Measurements from ENCODE around the gene FAM98C.
"Not testable (repeated sequence)": the region's sequence is repeated elsewhere in the genome, so short reads cannot be mapped to it uniquely, and the experiment has no call there.

The FAM98C gene

DNA sequence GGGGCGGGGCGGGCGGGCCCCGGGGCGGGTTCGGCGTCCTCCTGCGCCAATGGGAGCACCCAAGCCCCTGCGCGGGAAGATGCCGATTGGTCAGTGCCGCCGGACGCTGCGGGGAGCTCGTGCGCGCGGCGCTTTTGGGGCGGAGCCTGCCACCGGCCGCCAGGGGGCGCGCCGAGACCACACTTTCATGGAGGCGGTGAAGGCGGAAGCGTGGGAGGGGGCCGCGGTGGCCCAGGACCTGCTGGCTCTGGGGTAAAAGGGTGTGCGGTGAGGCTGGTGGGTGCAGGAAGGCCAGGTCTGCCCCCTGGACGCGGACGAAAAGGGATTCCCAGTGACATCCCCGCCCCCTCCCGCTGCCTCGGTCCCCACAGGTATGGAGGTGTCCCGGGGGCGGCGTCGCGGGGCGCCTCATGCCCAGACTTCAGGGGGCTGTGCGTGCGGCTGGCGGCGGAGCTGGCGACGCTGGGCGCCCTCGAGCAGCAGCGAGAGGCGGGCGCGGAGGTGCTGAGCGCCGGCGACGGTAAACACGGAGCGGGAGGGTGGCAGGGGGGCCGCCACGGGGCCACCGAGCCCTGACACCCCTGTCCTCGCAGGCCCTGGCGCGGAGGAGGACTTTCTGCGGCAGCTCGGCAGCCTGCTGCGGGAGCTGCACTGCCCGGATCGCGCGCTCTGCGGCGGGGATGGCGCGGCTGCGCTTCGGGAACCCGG, at the start of gene FAM98C:
Gene FAM98C (plus strand): TSS at position 127 of the 708 bp plus-strand sequence. CDS start 61 bp downstream, at position 188.
- peak; percentile 96 for DNase-seq (ENCODE audit: low read depth)

DNA sequence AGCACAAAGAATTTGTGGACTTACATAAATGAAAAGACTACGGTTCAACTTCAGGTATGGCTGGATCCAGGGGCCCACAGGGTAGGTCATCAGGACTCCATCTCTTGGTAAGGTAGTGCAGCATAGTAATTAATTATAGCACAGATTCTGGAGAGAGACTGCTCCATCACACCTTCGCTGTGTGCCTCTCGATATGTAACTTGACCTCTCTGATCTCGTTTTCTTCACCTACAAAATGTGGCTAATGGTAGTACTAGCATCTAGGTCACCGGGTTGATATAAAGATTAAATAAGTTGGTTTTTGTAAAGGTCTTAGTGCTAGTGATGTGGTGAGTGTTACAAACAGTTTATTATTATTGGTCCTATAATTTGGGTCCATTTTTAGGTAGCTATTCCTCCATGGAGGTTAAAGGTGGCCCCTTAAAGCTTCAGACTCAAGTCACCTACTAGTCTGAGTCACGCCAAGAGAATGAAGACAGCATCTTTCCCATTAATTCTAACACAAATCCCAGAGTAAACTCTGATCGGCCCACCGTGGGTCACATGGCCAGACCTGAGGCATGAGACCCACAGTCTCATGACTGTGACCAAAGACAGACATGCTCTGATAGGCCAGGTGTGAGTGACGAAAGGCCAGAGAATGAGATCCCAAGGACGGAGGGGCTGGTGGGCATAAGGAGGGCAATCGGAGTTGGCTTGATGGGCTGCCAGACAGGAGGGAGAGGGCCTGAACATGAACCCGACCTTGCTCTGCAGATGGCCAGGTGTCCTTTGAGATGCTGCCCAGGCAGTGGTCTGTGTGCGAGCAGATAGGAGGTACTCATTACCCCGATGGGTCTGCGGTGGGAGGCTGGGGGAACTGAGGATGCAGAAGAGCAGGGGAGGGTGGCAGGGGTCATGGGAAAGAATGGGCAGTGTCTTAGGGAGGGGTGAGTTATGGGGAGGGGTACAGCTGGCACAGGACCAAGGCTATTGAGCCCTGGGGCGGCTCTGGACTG, 46.9 kb upstream of the FAM98C start:
- no peak for DNase-seq (ENCODE audit: low read depth)

DNA sequence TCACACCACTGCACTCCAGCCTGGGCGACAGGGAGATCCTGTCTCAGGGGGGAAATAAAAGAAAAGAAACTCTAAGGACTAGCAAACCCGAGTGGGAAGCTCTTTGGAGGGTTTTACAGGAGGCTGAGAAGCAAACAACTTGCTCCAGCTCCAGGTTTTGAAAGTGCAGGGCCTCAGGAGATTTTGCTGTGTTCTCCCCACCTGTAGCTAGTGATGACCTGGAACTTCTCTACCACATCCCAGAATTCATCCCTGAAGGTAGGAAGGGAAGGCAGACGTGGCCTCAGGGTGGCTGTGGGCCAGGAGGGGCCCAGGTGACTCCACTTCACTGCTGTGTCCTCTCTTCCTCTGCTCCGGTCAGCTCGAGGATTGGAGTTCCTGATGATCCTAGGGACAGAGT, 44.8 kb upstream of the FAM98C start:
- no peak for DNase-seq (ENCODE audit: low read depth)

DNA sequence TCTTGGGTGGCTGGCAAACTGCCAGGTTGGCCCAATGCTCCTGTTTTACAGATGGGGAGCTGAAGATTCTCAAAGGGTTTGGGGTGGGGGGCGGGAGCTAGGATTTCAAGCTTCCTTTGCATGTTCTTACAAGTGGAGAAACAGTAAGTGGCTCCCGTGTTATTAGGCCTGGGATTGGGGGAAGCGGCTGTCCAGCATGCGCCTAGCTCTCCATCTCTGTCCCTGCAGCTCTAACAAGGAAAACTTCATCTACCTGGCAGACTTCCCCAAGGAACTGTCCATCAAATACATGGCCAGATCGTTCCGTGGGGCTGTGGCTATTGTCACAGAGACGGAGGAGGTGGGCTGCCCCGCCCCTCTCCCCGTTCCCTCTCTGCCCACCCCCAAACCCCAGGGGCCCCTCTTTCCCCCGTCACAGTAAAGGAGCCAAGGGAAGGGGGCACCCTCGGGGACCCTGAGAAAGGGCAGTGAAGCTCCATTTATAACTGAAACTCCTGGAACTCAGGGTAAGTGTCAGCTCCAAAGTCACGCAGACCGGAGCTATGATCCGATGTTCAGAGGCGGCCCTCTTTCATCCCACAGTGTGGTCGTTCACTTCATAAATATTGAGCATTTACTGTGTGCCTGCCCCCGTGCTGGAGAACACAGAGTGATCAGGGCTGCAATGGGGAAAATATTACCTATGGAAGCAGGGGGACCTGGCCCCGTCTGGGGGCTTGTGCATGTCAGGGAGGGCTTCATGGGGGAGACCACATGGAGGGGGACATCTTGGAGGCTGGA, 43.5 kb upstream of the FAM98C start:
- DNase-seq (ENCODE audit: low read depth) = no peak

DNA sequence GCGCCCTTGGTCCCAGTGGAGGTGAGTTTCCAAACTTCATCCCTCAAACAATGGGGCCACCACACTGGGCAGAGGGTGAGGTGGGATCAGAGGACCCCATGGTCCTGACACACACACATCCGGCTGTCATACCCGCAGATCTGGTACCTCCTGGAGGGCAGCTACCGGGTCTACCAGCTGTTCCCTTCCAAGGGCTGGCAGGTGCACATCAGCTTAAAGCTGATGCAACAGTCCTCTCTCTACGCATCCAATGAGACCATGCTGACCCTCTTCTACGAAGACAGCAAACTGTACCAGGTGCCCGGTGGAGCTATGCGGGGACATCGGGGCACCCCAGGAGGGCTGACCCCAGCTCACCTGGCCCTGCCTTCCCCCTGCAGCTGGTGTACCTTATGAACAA, 42.5 kb upstream of the FAM98C start:
- no peak for DNase-seq (ENCODE audit: low read depth)

DNA sequence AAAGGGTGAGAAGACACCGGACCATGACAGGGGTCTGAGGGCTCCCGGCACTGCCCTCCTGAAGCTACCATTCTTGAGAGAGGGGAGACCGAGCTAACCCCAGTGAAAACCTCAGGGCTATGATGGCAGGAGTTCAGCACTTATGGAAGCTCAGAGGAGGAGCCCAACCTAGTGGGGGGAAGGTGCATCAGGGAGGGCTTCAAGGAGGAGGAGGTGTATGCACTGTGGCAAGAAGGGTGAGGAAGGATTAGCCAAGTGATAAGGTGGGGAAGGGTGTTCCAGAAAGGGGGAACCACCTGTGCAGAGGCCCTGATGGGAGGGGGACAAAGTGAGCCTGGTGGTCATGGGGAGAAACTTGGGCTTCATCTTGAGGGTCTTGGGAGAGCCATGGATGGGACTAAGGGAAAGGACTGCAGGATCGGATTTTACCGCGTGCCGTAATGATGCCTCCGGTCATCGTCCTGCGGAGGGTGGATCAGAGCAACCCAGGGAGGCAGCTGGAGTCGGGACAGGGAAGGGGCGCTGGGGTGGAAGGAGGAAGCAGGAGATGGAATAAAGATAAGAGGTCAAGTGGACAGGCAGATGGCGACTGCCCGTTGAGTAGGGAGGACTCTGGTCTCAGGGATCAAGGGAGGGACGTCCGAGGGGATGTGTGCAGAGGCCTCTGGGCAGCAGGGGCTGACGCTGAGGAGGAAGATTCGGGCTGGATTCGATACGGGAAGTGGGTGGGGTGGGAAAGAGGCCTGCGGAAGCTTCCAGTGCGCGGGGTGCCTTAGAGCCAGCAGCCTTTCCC, 41.9 kb upstream of the FAM98C start:
- no peak for DNase-seq (ENCODE audit: low read depth)

DNA sequence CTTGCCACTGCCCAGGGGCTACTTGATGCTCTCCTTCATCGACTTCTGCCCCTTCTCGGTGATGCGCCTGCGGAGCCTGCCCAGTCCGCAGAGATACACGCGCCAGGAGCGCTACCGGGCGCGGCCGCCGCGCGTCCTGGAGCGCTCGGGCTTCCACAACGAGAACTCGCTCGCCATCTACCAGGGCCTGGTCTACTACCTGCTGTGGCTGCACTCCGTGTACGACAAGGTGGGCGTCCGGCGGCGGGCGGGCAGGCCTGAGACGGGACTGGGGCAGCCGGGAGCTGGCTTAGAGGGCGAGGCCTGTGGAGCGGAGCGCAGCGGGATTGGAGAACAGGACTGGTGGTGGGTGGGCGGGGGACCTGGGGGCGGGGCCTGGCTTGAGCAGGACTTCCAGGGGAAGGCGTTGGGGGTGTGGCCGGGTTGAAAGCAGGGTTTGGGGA, 41.2 kb upstream of the FAM98C start:
- peak; percentile 77 for DNase-seq (ENCODE audit: low read depth)

DNA sequence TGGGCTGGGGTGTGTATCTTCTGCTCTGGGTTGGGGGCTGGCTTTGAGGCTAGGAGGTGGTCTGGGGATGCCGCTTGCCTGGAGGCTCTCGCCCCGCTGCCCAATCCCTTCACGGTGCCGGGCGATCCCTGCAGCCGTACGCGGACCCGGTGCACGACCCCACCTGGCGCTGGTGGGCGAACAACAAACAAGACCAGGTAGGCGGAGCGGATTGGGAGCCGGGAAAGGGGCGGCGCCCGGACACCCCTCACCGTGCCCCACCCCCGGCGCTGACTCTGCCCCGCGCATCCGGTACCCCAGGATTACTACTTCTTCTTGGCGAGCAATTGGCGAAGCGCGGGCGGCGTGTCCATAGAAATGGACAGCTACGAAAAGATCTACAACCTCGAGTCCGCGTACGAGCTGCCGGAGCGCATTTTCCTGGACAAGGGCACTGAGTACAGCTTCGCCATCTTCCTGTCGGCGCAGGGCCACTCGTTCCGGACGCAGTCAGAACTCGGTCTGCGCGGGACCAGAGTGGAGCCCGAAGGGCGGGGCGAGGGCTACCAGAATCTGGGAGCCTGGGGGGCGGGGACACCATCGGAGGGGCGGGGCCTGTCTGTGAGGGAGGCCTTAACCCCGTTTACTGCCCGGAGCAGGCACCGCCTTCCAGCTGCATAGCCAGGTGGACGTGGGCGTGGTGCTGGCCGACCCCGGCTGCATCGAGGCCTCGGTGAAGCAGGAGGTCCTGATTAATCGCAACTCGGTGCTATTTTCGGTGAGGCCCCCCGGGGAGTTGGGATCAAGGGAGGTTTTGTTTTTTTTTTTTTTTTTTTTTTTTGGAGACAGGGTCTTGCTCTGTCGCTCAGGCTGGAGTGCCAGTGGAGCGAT, 40.6 kb upstream of the FAM98C start:
- peak; percentile 72 for DNase-seq (ENCODE audit: low read depth)

DNA sequence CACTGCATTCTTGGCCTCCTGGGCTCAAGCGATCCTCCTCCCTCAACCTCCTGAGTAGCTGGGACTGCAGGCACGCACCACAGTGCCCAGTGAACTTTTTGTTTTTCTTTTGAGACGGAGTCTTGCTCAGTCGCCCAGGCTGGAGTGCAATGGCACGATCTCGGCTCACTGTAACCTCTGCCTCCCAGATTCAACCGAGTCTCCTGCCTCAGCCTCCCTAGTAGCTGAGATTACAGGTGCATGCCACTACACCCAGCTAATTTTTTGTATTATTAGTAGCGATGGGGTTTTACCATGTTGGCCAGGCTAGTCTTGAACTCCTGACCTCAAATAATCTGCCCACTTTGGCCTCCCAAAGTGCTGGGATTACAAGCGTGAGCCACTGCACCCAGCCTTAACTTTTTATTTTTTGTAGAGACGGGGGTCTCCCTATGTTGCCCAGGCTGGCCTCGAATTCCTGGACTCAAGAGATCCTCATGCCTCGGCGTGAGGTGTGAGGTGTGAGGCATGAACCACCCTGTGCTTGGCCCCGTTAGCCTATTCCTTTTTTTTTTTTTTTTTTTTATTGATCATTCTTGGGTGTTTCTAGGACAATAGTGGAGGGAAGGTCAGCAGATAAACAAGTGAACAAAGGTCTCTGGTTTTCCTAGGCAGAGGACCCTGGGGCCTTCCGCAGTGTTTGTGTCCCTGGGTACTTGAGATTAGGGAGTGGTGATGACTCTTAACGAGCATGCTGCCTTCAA, 39.8 kb upstream of the FAM98C start:
- DNase-seq (ENCODE audit: low read depth) = not testable (repeated sequence)

DNA sequence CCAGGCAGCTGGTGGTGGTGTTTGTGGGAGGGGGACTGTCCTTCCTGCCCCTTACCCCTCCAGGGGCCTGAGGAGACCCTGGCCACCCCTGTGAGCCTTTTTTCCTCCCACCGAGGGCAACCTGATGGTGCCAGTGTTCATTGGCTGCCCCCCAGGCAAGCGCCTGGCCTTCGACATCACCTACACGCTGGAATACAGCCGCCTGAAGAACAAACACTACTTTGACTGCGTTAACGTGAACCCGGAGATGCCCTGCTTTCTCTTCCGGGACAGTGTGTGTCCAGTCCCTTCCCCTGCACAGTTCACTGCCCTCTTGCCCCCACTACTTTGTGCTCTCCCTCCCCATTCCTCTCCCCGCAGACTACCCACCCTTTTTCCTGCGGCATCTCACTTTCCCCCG, 35.9 kb upstream of the FAM98C start:
- DNase-seq (ENCODE audit: low read depth) = no peak

DNA sequence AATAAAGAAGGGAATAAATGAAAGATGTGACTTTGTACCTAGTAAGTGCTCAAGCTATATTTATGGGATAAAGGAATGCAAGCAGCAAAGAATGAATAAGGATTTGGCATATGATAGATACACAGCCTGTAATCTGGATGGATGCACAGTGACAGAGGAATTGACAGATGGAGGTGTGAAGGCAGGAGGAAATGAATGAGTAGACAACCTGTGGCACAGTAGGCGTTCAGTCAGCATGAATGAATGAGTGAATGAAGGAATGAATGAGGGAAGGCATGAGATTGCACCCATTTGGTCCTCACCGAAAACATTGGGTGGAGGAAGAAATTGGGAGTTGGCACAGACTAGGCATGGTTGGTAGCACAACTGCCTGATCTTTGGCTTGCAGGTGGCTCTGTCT, 33.3 kb upstream of the FAM98C start:
- no peak for DNase-seq (ENCODE audit: low read depth)

DNA sequence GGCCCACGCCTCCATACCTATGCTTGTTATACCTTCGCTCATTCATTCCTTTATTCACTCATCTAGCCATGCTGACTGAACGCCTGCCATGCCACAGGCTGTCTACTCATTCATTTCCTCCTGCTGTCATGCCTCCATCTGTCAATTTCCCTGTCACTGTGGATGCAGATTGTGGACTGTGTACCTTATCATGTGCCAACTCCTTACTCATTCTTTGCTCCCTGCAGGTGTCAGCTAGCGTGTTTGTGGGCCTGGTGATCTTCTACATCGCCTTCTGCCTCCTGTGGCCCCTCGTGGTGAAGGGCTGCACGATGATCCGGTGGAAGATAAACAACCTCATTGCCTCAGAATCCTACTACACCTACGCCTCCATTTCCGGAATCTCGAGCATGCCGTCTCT, 32.6 kb upstream of the FAM98C start:
- DNase-seq (ENCODE audit: low read depth) = no peak

DNA sequence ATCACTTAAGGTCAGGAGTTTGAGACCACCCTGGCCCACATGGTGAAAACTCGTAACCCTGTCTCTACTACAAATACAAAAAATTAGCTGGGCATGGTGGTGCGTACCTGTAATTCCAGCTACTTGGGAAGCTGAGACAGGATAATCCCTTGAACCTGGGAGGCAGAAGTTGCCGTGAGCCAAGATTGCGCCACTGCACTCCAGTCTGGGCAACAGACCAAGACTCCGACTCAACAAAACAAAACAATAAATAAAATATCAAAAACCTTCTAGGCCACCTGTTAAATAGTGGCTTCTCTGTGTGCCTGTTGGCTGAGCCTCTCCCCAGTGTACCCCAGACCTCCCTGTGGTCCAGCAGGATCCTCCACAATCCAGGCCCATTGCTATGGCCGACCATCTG, 31.8 kb upstream of the FAM98C start:
- no peak for DNase-seq (ENCODE audit: low read depth)

DNA sequence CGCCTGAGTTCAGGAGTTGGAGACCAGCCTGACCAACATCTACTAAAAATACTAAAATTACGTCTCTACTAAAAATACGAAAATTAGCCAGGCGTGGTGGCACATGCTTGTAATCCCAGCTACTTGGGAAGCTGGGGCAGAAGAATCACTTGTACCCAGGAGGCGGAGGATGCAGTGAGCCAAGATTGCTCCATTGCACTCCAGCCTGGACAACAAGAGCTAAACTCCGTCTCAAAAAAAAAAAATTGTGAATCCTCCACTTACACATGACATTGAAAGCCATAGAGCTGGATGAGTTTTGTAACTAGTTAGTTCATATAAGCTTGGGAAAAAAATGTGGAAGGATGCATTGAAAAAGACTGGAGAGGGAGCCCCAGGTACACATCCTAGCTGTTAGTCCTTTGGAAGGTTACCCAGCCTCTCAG, 29.0 kb upstream of the FAM98C start:
- no peak for DNase-seq (ENCODE audit: low read depth)

DNA sequence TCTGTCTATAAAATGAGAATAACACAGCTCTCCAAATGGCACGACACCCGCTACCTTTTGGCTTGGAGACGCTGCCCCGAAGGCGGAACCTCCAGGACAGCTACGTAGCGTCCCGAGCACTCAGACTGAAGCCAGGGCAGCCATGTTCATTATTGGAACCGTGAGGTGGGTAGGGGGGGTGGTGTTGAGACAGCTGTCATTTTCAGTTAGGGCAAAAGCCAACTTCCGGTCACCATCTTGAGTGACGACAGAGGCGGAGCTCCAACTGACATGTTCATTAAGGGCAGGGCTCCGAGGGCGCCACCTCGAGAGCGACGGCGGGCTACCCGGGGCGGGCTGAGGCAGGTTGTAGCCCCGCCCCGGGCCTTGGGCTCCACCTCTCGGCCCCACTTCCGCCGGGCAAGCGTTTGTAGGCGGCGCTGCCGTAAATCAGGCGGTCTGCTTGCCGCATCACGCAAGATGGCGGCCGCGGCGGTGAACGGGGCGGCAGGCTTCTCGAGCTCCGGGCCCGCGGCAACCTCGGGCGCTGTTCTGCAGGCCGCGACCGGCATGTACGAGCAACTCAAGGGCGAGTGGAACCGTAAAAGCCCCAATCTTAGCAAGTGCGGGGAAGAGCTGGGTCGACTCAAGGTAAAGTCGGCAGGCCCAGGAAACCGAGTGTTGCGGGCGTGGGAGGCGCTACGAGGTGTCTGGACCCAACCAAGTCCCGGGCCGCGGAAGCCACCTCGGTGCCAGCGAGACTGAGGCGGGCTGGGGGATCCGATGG, 28.4 kb upstream of the FAM98C start, which contains the start of gene PSMD8:
Gene PSMD8 (plus strand): TSS at position 240 of the 766 bp plus-strand sequence. CDS start 31 bp downstream, at position 271.
- DNase-seq (ENCODE audit: low read depth) = peak; percentile 99

DNA sequence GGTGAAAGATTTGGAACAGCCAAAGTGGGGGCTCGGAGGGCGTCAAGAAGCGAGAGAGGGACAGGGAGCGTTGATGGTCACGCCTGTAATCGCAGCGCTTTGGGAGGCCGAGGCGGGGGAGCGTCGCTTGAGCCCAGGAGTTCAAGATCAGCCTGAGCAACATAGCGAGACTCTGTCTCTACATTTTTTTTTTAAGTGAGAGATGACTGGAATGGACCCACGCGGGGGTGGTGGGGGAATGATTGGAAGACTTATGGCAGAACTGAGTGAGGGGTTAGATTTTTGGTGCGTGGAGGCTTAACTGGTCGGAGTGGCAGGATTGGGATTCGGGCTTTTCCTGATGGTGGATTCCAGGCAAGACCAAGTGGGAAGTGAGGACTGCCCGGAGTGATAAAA, 27.8 kb upstream of the FAM98C start:
- no peak for DNase-seq (ENCODE audit: low read depth)

DNA sequence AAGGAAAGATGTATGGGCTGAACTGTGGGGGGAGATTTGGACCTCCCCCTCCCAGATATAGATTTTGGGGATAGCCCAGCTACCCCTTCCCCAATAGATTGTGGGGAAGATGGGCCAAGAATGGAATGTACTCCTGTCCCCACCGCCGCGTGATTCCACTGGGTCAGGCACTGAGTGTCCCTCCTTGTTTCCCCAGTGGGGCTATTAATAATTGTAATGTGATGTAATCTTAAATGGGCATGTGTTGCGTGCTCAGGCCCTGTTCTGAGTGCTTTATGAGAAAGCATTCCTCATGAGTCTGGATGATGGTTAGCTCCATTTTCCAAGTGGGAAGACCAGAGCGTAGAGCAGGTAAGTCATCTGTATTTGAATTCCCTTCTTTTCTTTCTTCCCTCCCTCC, 27.1 kb upstream of the FAM98C start:
- peak; percentile 67 for DNase-seq (ENCODE audit: low read depth)

DNA sequence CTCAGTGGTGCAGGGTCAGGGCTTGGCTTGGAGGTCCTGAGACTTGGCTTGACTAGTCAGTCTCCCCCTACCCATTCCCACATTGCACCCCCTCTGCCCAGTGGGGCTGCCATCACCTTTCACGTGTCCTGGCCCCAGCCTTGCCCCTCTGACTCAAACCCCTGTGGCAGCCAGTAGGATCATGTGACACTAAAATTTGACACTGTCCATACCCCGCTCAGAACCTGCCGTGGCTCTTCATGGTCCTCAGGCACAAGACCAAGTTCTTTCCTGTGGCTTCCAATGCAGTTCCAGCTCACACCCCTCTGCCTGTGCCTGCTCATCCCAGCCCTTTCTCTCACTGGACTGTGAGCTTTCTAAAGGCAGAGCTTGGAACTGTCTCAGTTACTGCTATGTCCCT, 26.3 kb upstream of the FAM98C start:
- DNase-seq (ENCODE audit: low read depth) = no peak

DNA sequence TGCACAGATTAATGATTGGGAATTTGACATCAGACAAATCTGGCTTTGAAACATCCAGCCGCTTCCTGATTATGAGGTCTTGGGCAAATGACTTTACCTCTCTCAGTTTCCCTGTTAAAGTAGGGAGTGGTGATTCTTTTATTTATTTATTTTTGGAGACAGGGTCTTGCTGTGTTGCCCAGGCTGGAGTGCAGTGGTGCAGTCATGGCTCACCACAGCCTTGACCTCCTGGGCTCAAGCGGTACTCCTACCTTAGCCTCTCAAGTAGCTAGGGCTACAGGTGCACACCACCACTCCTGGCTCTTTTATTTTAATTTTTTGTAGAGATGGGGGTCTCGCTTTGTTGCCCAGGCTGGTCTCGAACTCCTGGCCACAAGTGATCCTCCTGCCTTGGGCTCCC, 25.8 kb upstream of the FAM98C start:
- DNase-seq (ENCODE audit: low read depth) = no peak

All from EH (cell line).